Measurements from ENCODE around the gene WIPF3. TPM values are rescaled to one million over a fixed set of nuclear protein-coding genes. Genes with fewer than 3 reads are reported as not detected.

WIPF3 gene
- total and polyA plus RNA-seq, 2 donors (not counting 1 experiment from before 2014, with no cell fraction given), result not detected

- H3K79me2 ChIP-seq (ENCODE audit: control insufficient read depth, insufficient read depth, low read length), result no peaks in the 10 kb centered on the region
- no peak overlapping the region for H3K27ac Mint-ChIP-seq
- no peak overlapping the region for H2AFZ ChIP-seq (ENCODE audit: insufficient read depth, low read depth, low read length, poor library complexity, severe bottlenecking)
- no peaks in the 10 kb centered on the region for H3K9me3 Mint-ChIP-seq (ENCODE audit: insufficient read depth)
- peaks cover 26% of the 10 kb centered on the region for H3K27me3 Mint-ChIP-seq
- H3K4me1 ChIP-seq (ENCODE audit: control insufficient read depth in 2 of 2, insufficient read depth in 2 of 2, low read length in 2 of 2), result no peaks in the 10 kb centered on the region
- TF ChIP-seq EZH2 (IDR thresholded peaks at IDR 0.05; ENCODE audit: borderline replicate concordance, insufficient read depth, low read depth, low read length, poor library complexity, severe bottlenecking), result no peak
- no peak for TF ChIP-seq CTCF (IDR thresholded peaks at IDR 0.05)
- H3K27me3 ChIP-seq (replicated peaks in 1 of 4; ENCODE audit: control extremely low read depth in 1 of 4, control insufficient read depth in 3 of 4, insufficient read depth in 4 of 4, low read length in 3 of 4), result peaks cover 0 to 6% (median 0%) of the 10 kb centered on the region in 4 experiments
- no peak overlapping the region for H3K4me2 ChIP-seq (replicated peaks; ENCODE audit: low read depth, low read length, poor library complexity, severe bottlenecking)
- no peak for DNase-seq
- no peak for ATAC-seq (ENCODE audit: low read depth)
- no peak overlapping the region for H3K4me3 ChIP-seq (ENCODE audit: control extremely low read depth in 1 of 5, extremely low read depth in 1 of 5, insufficient read depth in 1 of 5, low read depth in 2 of 5, low read length in 4 of 5)
- no peak overlapping the region for H3K27ac ChIP-seq (ENCODE audit: low read length in 2 of 2)
- H3K9me3 ChIP-seq (ENCODE audit: control extremely low read depth in 1 of 3, control insufficient read depth in 2 of 3, insufficient read depth in 1 of 3, low read length in 2 of 3), result no peaks in the 10 kb centered on the region
- no peaks in the 10 kb centered on the region for H3K36me3 ChIP-seq (replicated peaks in 1 of 2; ENCODE audit: control extremely low read depth in 1 of 2, control insufficient read depth in 1 of 2, extremely low read depth in 1 of 2, insufficient read depth in 2 of 2, low read length in 1 of 2)
- no peaks in the 10 kb centered on the region for H3K4me1 Mint-ChIP-seq
- WGBS (ENCODE audit: insufficient coverage), result 92% methylated on average over 5 of the region's 7 CpGs
- no peaks in the 10 kb centered on the region for H4K20me1 ChIP-seq (ENCODE audit: control insufficient read depth, insufficient read depth, low read length, poor library complexity, severe bottlenecking)
- H3K9ac ChIP-seq (ENCODE audit: low read length), result no peak overlapping the region
- ChIA-PET POLR2A (no interaction called here), CTCF (no interaction called here)
- intact Hi-C loops (cut with micrococcal nuclease), result no loop called here
- no peak overlapping the region for H3K4me3 Mint-ChIP-seq
Measured at GRCh38 chr7:29839302-29839701, 33.0 kb downstream of the WIPF3 start.

GRCh38 chr7:29839921-29840320, 33.6 kb downstream of the WIPF3 start:
- H3K27ac Mint-ChIP-seq, result no peak overlapping the region
- 90% methylated on average over 3 of the region's 3 CpGs for WGBS (ENCODE audit: insufficient coverage)
- no peak overlapping the region for H3K9ac ChIP-seq (ENCODE audit: low read length)

More at GRCh38 chr7:29839921-29840320, 33.6 kb downstream of the WIPF3 start:
- H3K9me3 Mint-ChIP-seq (ENCODE audit: insufficient read depth), result no peaks in the 10 kb centered on the region
- no peaks in the 10 kb centered on the region for H3K4me1 Mint-ChIP-seq
- Histone ChIP-seq H3K4me2 (replicated peaks; ENCODE audit: low read depth, low read length, poor library complexity, severe bottlenecking) (no peak overlapping the region), H3K36me3 (replicated peaks in 1 of 2; ENCODE audit: control extremely low read depth in 1 of 2, control insufficient read depth in 1 of 2, extremely low read depth in 1 of 2, insufficient read depth in 2 of 2, low read length in 1 of 2) (no peaks in the 10 kb centered on the region), H2AFZ (ENCODE audit: insufficient read depth, low read depth, low read length, poor library complexity, severe bottlenecking) (no peak overlapping the region), H3K9me3 (ENCODE audit: control extremely low read depth in 1 of 3, control insufficient read depth in 2 of 3, insufficient read depth in 1 of 3, low read length in 2 of 3) (no peaks in the 10 kb centered on the region), H3K4me3 (ENCODE audit: control extremely low read depth in 1 of 5, extremely low read depth in 1 of 5, insufficient read depth in 1 of 5, low read depth in 2 of 5, low read length in 4 of 5) (no peak overlapping the region), H3K79me2 (ENCODE audit: control insufficient read depth, insufficient read depth, low read length) (no peaks in the 10 kb centered on the region), H3K4me1 (ENCODE audit: control insufficient read depth in 2 of 2, insufficient read depth in 2 of 2, low read length in 2 of 2) (no peaks in the 10 kb centered on the region), H3K27me3 (replicated peaks in 1 of 4; ENCODE audit: control extremely low read depth in 1 of 4, control insufficient read depth in 3 of 4, insufficient read depth in 4 of 4, low read length in 3 of 4) (peaks cover 0 to 6% (median 0%) of the 10 kb centered on the region in 4 experiments), H4K20me1 (ENCODE audit: control insufficient read depth, insufficient read depth, low read length, poor library complexity, severe bottlenecking) (no peaks in the 10 kb centered on the region), H3K27ac (ENCODE audit: low read length in 2 of 2) (no peak overlapping the region)
- CTCF ChIA-PET, result no interaction called here
- peaks cover 29% of the 10 kb centered on the region for H3K27me3 Mint-ChIP-seq
- no peak overlapping the region for H3K4me3 Mint-ChIP-seq
- TF ChIP-seq EZH2 (IDR thresholded peaks at IDR 0.05; ENCODE audit: borderline replicate concordance, insufficient read depth, low read depth, low read length, poor library complexity, severe bottlenecking) (no peak), CTCF (IDR thresholded peaks at IDR 0.05) (no peak)
- DNase-seq (no peak), ATAC-seq (ENCODE audit: low read depth) (no peak)
- POLR2A ChIA-PET, result no interaction called here
- intact Hi-C loops (cut with micrococcal nuclease), result no loop called here
